ENCODE results near the gene NR5A2. TPM values are rescaled to one million over a fixed set of nuclear protein-coding genes. Genes with fewer than 3 reads are reported as not detected.

NR5A2 gene
- total RNA-seq, 3 donors from 2014 or later, result 32.7 to 75.3 (median 47.9) TPM

DNA sequence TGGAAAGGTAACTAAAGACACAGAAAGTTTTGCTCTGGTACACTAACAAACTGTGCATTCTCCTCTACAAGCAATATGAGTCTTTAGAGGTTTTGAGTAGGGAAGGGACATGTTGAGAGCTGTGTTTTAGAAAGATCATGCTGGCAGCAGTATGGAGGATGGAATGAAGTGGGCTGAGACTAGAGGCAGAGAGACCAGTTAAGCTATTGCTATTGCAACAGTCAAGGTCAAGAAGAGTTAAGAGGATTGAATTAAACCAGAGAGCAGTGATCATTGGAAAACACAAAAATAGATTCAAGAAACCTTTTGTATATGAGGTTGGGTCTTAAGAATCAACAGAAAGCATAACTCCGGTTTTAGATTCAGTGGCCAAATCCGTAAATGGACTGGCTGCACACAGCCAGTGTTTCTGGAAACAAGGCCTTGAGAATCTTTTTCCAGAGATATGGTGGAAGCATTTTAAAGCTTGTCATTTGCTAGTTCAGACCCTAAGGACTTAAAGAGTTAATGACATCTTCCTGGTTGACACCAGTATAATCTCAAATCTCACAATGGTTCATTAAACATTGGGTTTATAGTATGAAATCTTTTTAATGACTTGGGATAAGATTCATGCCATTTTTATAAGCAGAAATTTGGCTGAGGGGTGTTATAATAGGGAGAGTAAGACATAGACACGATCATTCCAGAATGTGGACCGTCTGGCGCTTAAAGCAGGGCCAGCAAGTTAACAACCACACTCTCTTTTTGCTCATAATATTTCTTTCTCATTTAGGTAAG is 177.9 kb downstream of the NR5A2 start:
- Histone ChIP-seq H3K4me3 (no peak overlapping the region), H3K36me3 (ENCODE audit: low read depth) (no peaks in the 10 kb centered on the region), H3K4me1 (ENCODE audit: low read depth) (no peaks in the 10 kb centered on the region), H3K9me3 (no peaks in the 10 kb centered on the region)
- no peak for TF ChIP-seq CTCF (IDR thresholded peaks at IDR 0.05)
- intact Hi-C loops (cut with DNase I, micrococcal nuclease), result no loop called here
- DNase-seq (no peak), ATAC-seq (no peak)

DNA sequence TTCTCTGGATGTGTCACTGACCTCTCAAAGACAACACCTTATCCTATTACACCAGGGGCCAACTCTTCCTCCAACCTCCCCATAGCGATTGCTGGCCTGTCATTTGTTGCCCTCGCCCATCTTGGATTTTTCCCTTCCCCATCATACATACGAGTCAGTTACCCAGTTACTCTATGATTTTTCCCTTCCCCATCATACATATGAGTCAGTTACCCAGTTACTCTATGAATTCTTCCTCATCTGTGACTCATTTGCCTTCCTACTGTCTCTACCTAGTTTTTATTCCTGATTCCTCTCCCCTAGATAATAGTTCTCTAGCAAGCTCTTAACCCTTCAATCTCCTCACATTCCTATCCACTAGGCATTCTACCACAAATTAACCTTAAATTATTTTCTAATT is 178.8 kb downstream of the NR5A2 start:
- no peak for TF ChIP-seq CTCF (IDR thresholded peaks at IDR 0.05)
- Histone ChIP-seq H3K4me1 (ENCODE audit: low read depth) (no peaks in the 10 kb centered on the region), H3K4me3 (no peak overlapping the region), H3K9me3 (no peaks in the 10 kb centered on the region), H3K36me3 (ENCODE audit: low read depth) (no peaks in the 10 kb centered on the region)
- DNase-seq (no peak), ATAC-seq (no peak)
- intact Hi-C loops (cut with DNase I, micrococcal nuclease), result no loop called here

GRCh38 chr1:200206761-200207160 is 179.3 kb downstream of the NR5A2 start:
- Histone ChIP-seq H3K9me3 (no peaks in the 10 kb centered on the region), H3K4me1 (ENCODE audit: low read depth) (no peaks in the 10 kb centered on the region), H3K4me3 (no peak overlapping the region), H3K36me3 (ENCODE audit: low read depth) (no peaks in the 10 kb centered on the region)
- DNase-seq (no peak), ATAC-seq (no peak)
- intact Hi-C loops (cut with DNase I, micrococcal nuclease), result no loop called here
- TF ChIP-seq CTCF (IDR thresholded peaks at IDR 0.05), result no peak

- TF ChIP-seq CTCF (IDR thresholded peaks at IDR 0.05), result no peak
- ATAC-seq, result no peak
Measured at GRCh38 chr1:200207711-200208126, 180.2 kb downstream of the NR5A2 start.

DNA sequence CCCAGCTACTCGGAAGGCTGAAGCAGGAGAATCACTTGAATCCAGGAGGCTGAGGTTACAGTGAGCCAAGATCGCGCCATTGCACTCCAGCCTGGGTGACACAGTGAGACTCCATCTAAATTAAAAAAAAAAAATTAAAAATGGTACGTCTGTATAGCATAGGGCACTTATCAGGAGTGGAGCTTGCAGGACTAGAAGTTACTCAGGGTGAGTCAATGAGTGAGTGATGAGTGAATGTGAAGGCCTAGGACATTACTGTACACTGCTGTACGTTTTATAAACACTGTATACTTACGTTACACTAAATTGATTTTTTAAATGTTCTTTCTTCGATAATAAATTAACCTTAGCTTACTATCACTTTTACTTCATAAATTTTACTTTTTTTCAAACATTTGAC is 183.6 kb downstream of the NR5A2 start:
- no peak for TF ChIP-seq CTCF (IDR thresholded peaks at IDR 0.05)
- no peaks in the 10 kb centered on the region for H3K9me3 ChIP-seq
- no peaks in the 10 kb centered on the region for H3K36me3 ChIP-seq (ENCODE audit: low read depth)
- no peak overlapping the region for H3K4me3 ChIP-seq
- intact Hi-C loops (cut with DNase I, micrococcal nuclease), result no loop called here
- ATAC-seq (no peak), DNase-seq (no peak)
- H3K4me1 ChIP-seq (ENCODE audit: low read depth), result no peaks in the 10 kb centered on the region

More at GRCh38 chr1:200207711-200208126, 180.2 kb downstream of the NR5A2 start:
- Histone ChIP-seq H3K36me3 (ENCODE audit: low read depth) (no peaks in the 10 kb centered on the region), H3K4me3 (no peak overlapping the region), H3K9me3 (no peaks in the 10 kb centered on the region), H3K4me1 (ENCODE audit: low read depth) (no peaks in the 10 kb centered on the region)
- DNase-seq, result no peak
- intact Hi-C loops (cut with DNase I, micrococcal nuclease), result no loop called here
